Right renal pelvis (tissue), 4 donors: ENCODE measurements around the gene ST8SIA4. TPM values are rescaled to one million over a fixed set of nuclear protein-coding genes. Genes with fewer than 3 reads are reported as not detected.

Experiments used
- DNase-seq, 4 donors: peaks; one replicate each; pipeline ENCODE4 v3.0.0-alpha.2; 2013; ENCODE audit warnings: low read depth in 4 of 4, low spot score in 3 of 4, missing footprints in 1 of 4
- polyA plus RNA-seq, 4 donors: library from polyadenylated mRNA; unstranded; fragments of 120-200 nt; gene quantifications; one replicate each; pipeline ENCODE4 v1.2.1, GENCODE V29; 2013; ENCODE audit not compliant: insufficient read length in 4 of 4

ST8SIA4 gene
- polyA plus RNA-seq, 4 donors: 5.0 to 6.9 (median 6.2) TPM

GRCh38 chr5:100832252-100833230, 70.5 kb downstream of the ST8SIA4 start:
- DNase-seq: no peak

- DNase-seq: no peak
Observed at GRCh38 chr5:100828898-100829356, 74.2 kb downstream of the ST8SIA4 start.

- DNase-seq: no peak
Observed at GRCh38 chr5:100828071-100828897, 74.8 kb downstream of the ST8SIA4 start.

GRCh38 chr5:100827481-100827889, 75.6 kb downstream of the ST8SIA4 start:
- peak in 2 of 4 donors; percentile 3 to 6 for DNase-seq

GRCh38 chr5:100826133-100826532, 76.9 kb downstream of the ST8SIA4 start:
- DNase-seq: no peak

GRCh38 chr5:100824635-100825034, 78.4 kb downstream of the ST8SIA4 start:
- no peak for DNase-seq

GRCh38 chr5:100823812-100824211, 79.3 kb downstream of the ST8SIA4 start:
- no peak for DNase-seq

- DNase-seq: no peak
Observed at GRCh38 chr5:100821751-100822150, 81.3 kb downstream of the ST8SIA4 start.

GRCh38 chr5:100818340-100818739, 84.7 kb downstream of the ST8SIA4 start:
- no peak for DNase-seq

- no peak for DNase-seq
Observed at GRCh38 chr5:100803397-100803796, 99.7 kb downstream of the ST8SIA4 start.

- no peak for DNase-seq
Observed at GRCh38 chr5:100802208-100802607, 100.9 kb downstream of the ST8SIA4 start.

- DNase-seq: no peak
Observed at GRCh38 chr5:100800562-100800961, 102.5 kb downstream of the ST8SIA4 start.

GRCh38 chr5:100799166-100799565, 103.9 kb downstream of the ST8SIA4 start:
- no peak for DNase-seq

- DNase-seq: no peak
Observed at GRCh38 chr5:100797861-100798260, 105.2 kb downstream of the ST8SIA4 start.

GRCh38 chr5:100796851-100797250, 106.2 kb downstream of the ST8SIA4 start:
- DNase-seq: no peak

- no peak for DNase-seq
Observed at GRCh38 chr5:100794844-100795243, 108.2 kb downstream of the ST8SIA4 start.

- DNase-seq: no peak
Observed at GRCh38 chr5:100794218-100794617, 108.9 kb downstream of the ST8SIA4 start.

GRCh38 chr5:100792781-100793180, 110.3 kb downstream of the ST8SIA4 start:
- no peak for DNase-seq

- no peak for DNase-seq
Observed at GRCh38 chr5:100791391-100791790, 111.7 kb downstream of the ST8SIA4 start.

- no peak for DNase-seq
Observed at GRCh38 chr5:100790951-100791350, 112.1 kb downstream of the ST8SIA4 start.

- no peak for DNase-seq
Observed at GRCh38 chr5:100790170-100790665, 112.9 kb downstream of the ST8SIA4 start.
